Measurements from ENCODE around the gene STK35.

GRCh38 chr20:2131366-2131765, 29.7 kb downstream of the STK35 start:
- TF ChIP-seq SUZ12 (IDR thresholded peaks at IDR 0.05; ENCODE audit: low read length) = no peak
- TF ChIP-seq TCF12 (IDR thresholded peaks at IDR 0.05; ENCODE audit: low read depth, low read length) = no peak
- no peak for TF ChIP-seq CTCF (IDR thresholded peaks at IDR 0.05; ENCODE audit: control extremely low read depth in 1 of 3, insufficient read depth in 1 of 3, low read depth in 1 of 3, low read length in 3 of 3)
- no peak for TF ChIP-seq CEBPB (IDR thresholded peaks at IDR 0.05; ENCODE audit: low read depth, low read length)
- TF ChIP-seq ATF2 (IDR thresholded peaks at IDR 0.05; ENCODE audit: low read length) = no peak
- TF ChIP-seq EGR1 (IDR thresholded peaks at IDR 0.05; ENCODE audit: borderline replicate concordance, low read depth, low read length) = no peak
- TF ChIP-seq HDAC6 (IDR thresholded peaks at IDR 0.05; ENCODE audit: low read depth, low read length) = no peak
- TF ChIP-seq POLR2A (IDR thresholded peaks at IDR 0.05; ENCODE audit: control extremely low read depth in 1 of 2, low read depth in 2 of 2, low read length in 2 of 2) = no peak
- TF ChIP-seq EZH2 (IDR thresholded peaks at IDR 0.05; ENCODE audit: low read depth, low read length, severe bottlenecking) = no peak
